Hair follicular keratinocyte (primary cell): Measurements from ENCODE around the gene WIPI1. TPM values are rescaled to one million over a fixed set of nuclear protein-coding genes. Genes with fewer than 3 reads are reported as not detected.

Experiments used
- total RNA-seq: library from RNA; depleted of rRNA; stranded (reverse); fragments of >200 nt; gene quantifications from 2 replicates; pipeline ENCODE4 v1.2.3, GENCODE V29; 2015

The WIPI1 gene
- total RNA-seq: 24.9 and 53.4 TPM in 2 replicates

GRCh38 chr17:68457168-68457538 lies at the start of gene WIPI1:
Gene WIPI1 (minus strand): TSS chr17:68457496. CDS start chr17:68457421, 75 bp downstream.

Other genes starting within 250 kb of the WIPI1 start
- gene AMZ2, start 209.5 kb downstream of the WIPI1 start, total RNA-seq: 117 and 136 TPM in 2 replicates
- 0.04 TPM in 1 of 2 replicates, not detected in the other for gene SLC16A6, start 166.4 kb downstream of the WIPI1 start, total RNA-seq
- 0.16 and 0.38 TPM in 2 replicates for gene ARSG, start 166.0 kb downstream of the WIPI1 start, total RNA-seq
- 109 and 125 TPM in 2 replicates for gene PRKAR1A, start 54.9 kb upstream of the WIPI1 start, total RNA-seq
- not detected in 2 replicates for gene FAM20A, start 143.9 kb upstream of the WIPI1 start, total RNA-seq